Bone marrow (tissue), 2 donors: ENCODE data around the gene GPC6.

Experiments used
- DNase-seq, 2 donors: peaks; one replicate each; lab custom pipeline; 2025; lab: John Stamatoyannopoulos, UW

The GPC6 gene

DNA sequence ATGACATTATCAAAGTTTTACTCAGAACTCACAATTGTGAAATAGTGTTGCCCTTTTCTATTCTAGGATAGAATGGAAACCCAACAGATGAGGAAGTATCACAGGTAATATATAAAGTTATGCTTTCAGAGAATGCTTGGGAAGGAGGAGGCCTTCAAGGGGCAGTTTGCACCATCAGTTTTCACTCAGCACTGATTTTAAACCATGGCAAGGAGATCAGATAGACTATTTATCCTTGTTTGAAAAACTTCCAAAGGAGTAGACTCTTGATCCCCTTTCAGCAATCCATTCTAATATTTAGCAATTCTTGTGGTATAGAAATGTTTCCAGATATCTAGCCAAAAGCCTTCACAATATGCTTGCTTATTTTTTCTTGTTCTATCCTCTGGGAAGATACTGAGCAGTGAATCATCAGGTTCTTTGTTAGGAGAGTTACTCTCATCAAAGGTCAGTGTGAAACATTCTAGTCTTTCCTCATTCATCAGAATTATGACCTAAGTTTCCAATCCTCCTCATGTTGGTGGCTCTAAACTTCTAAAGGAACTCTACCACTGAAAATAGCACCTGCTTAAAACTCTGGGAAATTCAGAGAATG is 3.8 kb downstream of the GPC6 start:
- DNase-seq, result no peak

GRCh38 chr13:93231867-93232266 is 5.3 kb downstream of the GPC6 start:
- no peak for DNase-seq

GRCh38 chr13:93233997-93234416 is 7.4 kb downstream of the GPC6 start:
- DNase-seq, result no peak

GRCh38 chr13:93234459-93234858 is 7.9 kb downstream of the GPC6 start:
- DNase-seq, result no peak

DNA sequence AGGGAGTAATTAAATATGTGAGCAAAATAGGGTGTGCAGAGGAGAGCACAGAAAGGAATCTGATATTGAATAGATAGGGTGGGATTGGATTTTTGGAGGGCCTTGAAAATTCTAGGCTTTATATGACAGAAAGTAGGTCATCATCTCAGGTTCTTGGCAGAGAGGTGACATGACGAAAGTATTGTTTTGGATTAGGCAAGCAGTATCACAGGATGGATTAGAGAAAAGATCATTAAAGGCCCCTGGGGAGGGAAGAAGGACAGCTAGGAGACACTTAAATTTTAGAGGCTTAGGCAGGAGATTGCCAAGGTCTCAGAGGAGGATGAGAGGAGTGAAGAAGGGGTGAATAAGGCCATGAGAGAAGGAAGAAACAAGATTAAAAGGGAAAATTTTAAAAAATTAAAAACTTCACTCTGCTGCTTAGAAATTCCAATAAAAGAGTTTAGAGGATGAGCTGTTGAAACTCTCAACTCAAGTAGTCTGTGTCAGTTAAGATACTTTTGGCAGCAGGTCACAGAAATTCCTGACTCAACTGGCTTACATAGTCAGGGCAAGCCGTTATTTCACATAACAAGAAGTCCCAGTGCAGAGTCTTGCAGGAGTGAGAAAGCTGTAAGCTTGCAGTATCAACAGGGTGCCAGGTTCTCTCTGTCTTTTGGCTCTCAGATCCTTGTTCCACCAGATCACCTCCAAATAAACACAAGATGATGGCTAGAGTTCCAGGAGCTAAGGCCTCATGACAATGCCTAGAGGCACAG is 8.8 kb downstream of the GPC6 start:
- DNase-seq, result no peak

GRCh38 chr13:93238711-93239110 is 12.1 kb downstream of the GPC6 start:
- no peak for DNase-seq

- no peak for DNase-seq
These were observed 16.9 kb downstream of the GPC6 start for GRCh38 chr13:93243375-93244063.

GRCh38 chr13:93244141-93244917 is 17.7 kb downstream of the GPC6 start:
- DNase-seq, result no peak

- no peak for DNase-seq
These were observed 18.3 kb downstream of the GPC6 start for GRCh38 chr13:93244918-93245280.

GRCh38 chr13:93246069-93246468 is 19.5 kb downstream of the GPC6 start:
- DNase-seq, result no peak

DNA sequence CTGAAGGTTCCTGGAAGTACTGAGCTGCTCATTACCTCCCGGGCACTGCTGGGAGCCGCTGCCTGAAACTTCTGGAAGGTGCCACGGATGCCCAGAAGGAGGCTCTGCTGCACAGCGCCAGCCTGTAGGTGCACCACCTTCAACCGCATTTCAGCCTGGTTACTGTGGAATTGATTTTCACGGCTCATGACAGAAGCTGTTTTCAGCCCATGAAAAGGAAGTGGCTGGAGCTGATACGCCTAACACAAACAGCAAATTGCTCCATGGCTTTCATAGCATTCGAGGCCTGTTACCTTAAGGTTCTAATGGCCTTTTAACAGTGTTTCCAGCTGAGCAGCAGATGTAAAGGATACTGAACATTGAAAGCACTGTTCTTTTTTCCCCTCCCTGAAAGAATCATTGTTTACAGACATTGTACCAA is 22.0 kb downstream of the GPC6 start:
- DNase-seq, result no peak

- no peak for DNase-seq
These were observed 23.0 kb downstream of the GPC6 start for GRCh38 chr13:93249364-93250306.

DNA sequence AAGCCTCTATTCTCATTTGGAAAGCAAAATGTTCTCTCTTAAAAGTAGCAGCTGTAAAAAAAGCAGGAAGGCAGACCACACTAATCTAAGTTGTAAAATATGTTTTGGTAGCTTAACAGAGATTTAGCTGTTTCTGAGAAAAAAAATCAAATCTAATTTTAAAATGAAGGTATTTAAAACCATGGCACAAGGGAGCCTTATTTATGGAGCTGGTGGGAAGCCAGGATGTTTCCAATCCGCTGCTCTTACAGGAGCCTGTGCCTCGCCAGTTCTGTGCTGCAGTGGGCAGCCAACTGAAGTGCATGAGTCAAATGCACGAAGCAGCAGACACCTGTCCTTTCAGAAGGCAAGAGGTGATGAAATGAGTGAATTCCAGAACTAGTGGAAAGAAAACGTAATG is 28.2 kb downstream of the GPC6 start:
- DNase-seq, result no peak

- no peak for DNase-seq
These were observed 30.4 kb downstream of the GPC6 start for GRCh38 chr13:93256998-93257397.

DNA sequence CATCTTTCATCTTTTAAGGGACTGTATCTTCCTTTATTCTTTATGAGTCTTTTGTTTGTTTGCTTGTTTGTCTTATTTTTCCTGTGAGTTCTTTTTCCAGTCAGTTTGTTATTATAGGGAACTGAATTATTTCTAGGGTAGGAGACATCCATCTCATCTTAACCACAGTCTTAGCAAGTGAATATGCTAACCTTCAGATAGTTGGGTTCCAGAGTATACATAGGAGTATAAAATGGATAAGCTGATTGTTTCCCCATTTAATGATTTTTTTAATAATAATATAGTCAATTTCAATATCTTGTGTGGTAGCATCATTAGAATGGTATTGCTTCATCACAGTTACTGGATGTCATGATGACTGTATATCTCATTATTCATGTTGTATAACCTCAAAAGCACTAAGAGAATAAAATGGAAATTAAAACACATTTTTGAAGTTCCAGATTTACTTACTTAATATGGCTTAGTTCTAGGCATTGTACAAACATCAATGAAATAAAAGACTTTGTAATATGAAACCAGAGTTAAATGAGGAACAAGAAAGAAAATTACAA is 33.0 kb downstream of the GPC6 start:
- no peak for DNase-seq

DNA sequence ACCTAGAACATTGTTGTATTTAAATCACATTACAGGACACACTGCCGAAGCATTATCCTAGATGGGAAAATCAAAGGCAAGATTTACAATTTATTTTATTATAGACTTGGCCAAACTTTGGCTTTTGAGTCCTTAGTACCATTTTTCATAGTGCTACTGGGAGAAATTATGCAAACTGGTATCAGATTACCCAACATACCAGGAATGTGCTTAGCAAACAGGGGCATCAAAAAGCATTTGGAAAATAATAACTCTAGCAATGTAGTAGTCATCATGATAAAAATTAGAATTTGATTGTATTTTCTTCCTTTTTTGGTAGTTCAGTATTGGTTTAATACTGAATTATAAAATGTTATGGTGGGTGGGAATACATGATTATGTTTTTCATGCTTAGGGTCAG is 34.0 kb downstream of the GPC6 start:
- no peak for DNase-seq

- no peak for DNase-seq
These were observed 36.2 kb downstream of the GPC6 start for GRCh38 chr13:93262729-93263345.

- DNase-seq, result no peak
These were observed 38.3 kb downstream of the GPC6 start for GRCh38 chr13:93264876-93265275.

DNA sequence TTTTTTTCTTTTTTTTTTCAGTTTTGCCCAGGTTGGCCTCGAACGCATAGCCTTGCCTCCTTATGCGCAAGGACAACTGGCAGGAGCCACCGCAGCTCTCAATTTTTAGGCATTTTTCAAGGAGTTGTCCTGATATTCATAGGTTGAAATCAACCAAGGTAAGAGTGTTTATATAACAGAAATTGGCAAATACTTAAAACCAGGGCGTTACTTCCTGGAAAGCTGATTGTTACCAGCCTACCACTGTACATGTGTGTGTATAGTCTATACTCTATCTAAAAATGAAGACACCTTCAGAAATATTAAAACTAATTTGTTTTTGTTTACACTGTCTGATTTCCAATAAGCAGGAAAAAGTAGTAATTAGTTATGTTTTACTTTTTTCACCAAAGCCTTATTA is 39.2 kb downstream of the GPC6 start:
- DNase-seq, result no peak

DNA sequence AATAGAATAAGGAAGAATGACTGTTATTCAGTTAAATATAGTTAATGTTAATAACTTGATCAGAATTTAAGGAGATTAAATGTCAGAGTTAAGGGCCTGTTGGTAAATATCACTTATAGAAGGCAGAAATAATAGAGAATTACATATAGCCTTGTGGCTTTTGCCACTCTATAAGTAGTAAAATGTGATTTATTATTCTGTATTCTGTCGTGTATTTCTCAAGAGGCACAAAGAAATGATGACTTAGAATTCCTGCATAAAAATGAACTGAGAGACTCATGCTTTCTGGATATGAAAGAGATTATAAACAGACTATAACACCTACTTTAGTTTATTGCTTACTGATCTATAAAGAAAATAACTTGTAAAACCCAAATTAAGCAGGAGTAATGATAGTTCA is 40.1 kb downstream of the GPC6 start:
- no peak for DNase-seq
